PC-9 (cell line): ENCODE results near the gene FOXJ3. TPM values are rescaled to one million over a fixed set of nuclear protein-coding genes. Genes with fewer than 3 reads are reported as not detected.

Experiments
- BruUV-seq: library from RNA; stranded (reverse); fragments of 400-500 nt; replicated peaks from 2 replicates; lab custom pipeline; 2021; lab: Mats Ljungman, UMichigan
- CTCF ChIA-PET: fragments of 300-600 bp; sonication (Branson Sonifier 250); formaldehyde crosslinking; loops from one replicate; lab custom pipeline; 2022; ENCODE audit warnings: antibody characterized with exemption; lab: Charles Lee
- POLR2A ChIA-PET: fragments of 300-600 bp; sonication (Branson Sonifier 250); formaldehyde crosslinking; loops from one replicate; lab custom pipeline; 2022; ENCODE audit warnings: antibody characterized with exemption; ENCODE audit not compliant: unreplicated experiment; lab: Charles Lee
- DNase-seq, 2 experiments: peaks; one replicate each; pipeline versions ENCODE4 v3.0.0 to v3.0.0-alpha.2; 2015 to 2022; ENCODE audit warnings: mixed read lengths in 1 of 2
- H2AFZ ChIP-seq: fragments of 200-600 bp; sonication (generic); 2 replicates; pipeline ENCODE4 v1.8.1; 2017; ENCODE audit warnings: antibody characterized with exemption
- H3F3A ChIP-seq: fragments of 200-600 bp; sonication (generic); 2 replicates; pipeline ENCODE4 v1.8.1; 2017; ENCODE audit warnings: antibody characterized with exemption, mild to moderate bottlenecking, low read depth; ENCODE audit not compliant: insufficient read depth
- H3K27ac ChIP-seq: fragments of 200-600 bp; sonication (generic); 2 replicates; pipeline ENCODE4 v1.6.1; 2016; ENCODE audit warnings: mixed run types
- H3K27me3 ChIP-seq: fragments of 200-600 bp; sonication (generic); 2 replicates; pipeline ENCODE4 v1.6.1; 2016; ENCODE audit warnings: low read depth, mixed run types; ENCODE audit not compliant: insufficient read depth
- H3K36me3 ChIP-seq: fragments of 200-600 bp; sonication (generic); 2 replicates; pipeline ENCODE4 v1.6.1; 2016; ENCODE audit warnings: low read depth, mixed run types
- H3K4me1 ChIP-seq: fragments of 200-600 bp; sonication (generic); replicated peaks from 2 replicates; pipeline ENCODE4 v1.6.1; 2016; ENCODE audit warnings: mixed run types; ENCODE audit not compliant: insufficient read depth
- H3K4me2 ChIP-seq: fragments of 200-600 bp; sonication (generic); 2 replicates; pipeline ENCODE4 v1.6.1; 2017; ENCODE audit warnings: mixed run types
- H3K4me3 ChIP-seq: fragments of 200-600 bp; sonication (generic); 2 replicates; pipeline ENCODE4 v1.6.1; 2016; ENCODE audit warnings: mixed run types
- H3K79me2 ChIP-seq: fragments of 200-600 bp; sonication (generic); 2 replicates; pipeline ENCODE4 v1.6.1; 2017; ENCODE audit warnings: low read depth, mixed run types
- H3K9me2 ChIP-seq: fragments of 200-600 bp; sonication (generic); 2 replicates; pipeline ENCODE4 v1.8.1; 2017; ENCODE audit warnings: mild to moderate bottlenecking; ENCODE audit not compliant: insufficient read depth
- H3K9me3 ChIP-seq: fragments of 200-600 bp; sonication (generic); 2 replicates; pipeline ENCODE4 v1.8.1; 2016; ENCODE audit warnings: low read depth; ENCODE audit not compliant: insufficient read depth
- H4K20me1 ChIP-seq: fragments of 200-600 bp; sonication (generic); 2 replicates; pipeline ENCODE4 v1.8.1; 2017; ENCODE audit not compliant: insufficient read depth
- EZH2 ChIP-seq: fragments of 200-600 bp; sonication (generic); IDR thresholded peaks from 2 replicates; pipeline ENCODE4 v1.8.0; 2017; ENCODE audit warnings: antibody characterized with exemption, low read depth
- intact Hi-C: fragments of 100-400 bp; cut with micrococcal nuclease; formaldehyde crosslinking; loops from one replicate; pipeline ENCODE4 v1.10.0; 2022; ENCODE audit not compliant: unreplicated experiment
- total RNA-seq: library from RNA; stranded (reverse); gene quantifications from 2 replicates; pipeline ENCODE4 v1.2.3, GENCODE V29; 2021
- TF ChIP-seq, protein P1 (sequence below): fragments of 200-600 bp; sonication (generic); conservative IDR thresholded peaks from 2 replicates; pipeline ENCODE4 v1.6.1; 2017; ENCODE audit warnings: mixed run types, antibody characterized with exemption, mild to moderate bottlenecking, moderate library complexity

FOXJ3 gene
- total RNA-seq, 1 experiment from 2014 or later: 60.4 TPM

DNA sequence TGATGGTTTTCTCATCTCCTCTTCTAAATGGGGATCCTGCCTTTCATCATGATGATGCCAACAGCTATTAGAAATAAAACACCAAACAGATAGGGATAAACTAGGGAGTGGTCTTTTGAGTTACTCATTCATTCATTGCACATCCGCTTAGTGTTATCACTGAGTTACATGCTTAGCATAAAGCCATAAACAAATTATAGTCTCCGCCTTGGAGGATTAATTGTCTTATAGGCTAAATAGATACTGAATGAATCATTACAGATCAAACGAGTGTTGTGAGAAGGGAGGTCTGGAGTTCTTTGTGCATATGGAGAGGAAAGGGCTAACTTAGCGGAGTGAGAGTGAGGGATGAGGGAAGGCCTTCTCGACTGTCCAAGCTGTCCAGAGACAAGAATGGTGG, 201.6 kb downstream of the FOXJ3 start:
- no peak overlapping the region for H2AFZ ChIP-seq
- POLR2A ChIA-PET: no interaction called here

DNA sequence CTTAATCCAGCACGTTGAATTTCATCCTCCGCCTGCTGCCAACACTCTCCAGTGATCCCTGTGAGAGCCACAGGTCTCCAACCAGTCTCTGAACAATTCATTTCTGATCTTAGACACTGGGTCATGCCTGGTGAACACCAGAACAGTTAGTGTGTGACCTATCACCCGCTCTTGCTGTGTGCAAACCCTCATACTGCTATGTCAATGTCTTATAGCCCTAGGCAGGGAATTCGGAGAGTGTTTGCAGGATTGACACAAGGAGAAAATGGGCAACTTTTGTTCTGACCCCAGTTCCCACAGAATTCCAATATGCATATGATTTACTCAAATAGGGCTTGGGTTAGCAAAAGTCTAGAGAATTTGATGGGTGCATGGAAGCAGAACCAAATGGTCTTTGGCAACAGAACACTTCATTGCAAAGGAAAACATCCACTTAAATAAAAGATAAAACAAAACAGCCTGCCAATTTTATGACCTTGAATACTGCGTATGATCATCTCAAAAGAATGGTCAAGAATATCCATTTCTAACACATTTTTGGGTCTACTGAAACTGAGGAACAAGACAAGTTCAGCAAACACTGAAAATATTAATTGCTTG, 204.9 kb downstream of the FOXJ3 start:
- Histone ChIP-seq H3K4me2 (no peak overlapping the region), H3K36me3 (no peaks in the 10 kb centered on the region), H3K9me3 (no peaks in the 10 kb centered on the region), H2AFZ (no peak overlapping the region), H3K79me2 (no peaks in the 10 kb centered on the region), H4K20me1 (no peaks in the 10 kb centered on the region), H3K4me3 (no peak overlapping the region), H3F3A (no peaks in the 10 kb centered on the region), H3K4me1 (no peaks in the 10 kb centered on the region), H3K27ac (no peak overlapping the region), H3K27me3 (no peaks in the 10 kb centered on the region), H3K9me2 (no peaks in the 10 kb centered on the region)
- DNase-seq: no peak
- intact Hi-C loops: no loop called here
- no peak for TF ChIP-seq EZH2
- TF ChIP-seq, protein P1, sequence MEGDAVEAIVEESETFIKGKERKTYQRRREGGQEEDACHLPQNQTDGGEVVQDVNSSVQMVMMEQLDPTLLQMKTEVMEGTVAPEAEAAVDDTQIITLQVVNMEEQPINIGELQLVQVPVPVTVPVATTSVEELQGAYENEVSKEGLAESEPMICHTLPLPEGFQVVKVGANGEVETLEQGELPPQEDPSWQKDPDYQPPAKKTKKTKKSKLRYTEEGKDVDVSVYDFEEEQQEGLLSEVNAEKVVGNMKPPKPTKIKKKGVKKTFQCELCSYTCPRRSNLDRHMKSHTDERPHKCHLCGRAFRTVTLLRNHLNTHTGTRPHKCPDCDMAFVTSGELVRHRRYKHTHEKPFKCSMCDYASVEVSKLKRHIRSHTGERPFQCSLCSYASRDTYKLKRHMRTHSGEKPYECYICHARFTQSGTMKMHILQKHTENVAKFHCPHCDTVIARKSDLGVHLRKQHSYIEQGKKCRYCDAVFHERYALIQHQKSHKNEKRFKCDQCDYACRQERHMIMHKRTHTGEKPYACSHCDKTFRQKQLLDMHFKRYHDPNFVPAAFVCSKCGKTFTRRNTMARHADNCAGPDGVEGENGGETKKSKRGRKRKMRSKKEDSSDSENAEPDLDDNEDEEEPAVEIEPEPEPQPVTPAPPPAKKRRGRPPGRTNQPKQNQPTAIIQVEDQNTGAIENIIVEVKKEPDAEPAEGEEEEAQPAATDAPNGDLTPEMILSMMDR: no peak
- CTCF ChIA-PET: interaction anchor here (0.6 kb wide), 1 partner anchor 199 kb away, joined by 4 read pairs; no protein-coding TSS in a partner anchor
- POLR2A ChIA-PET: no interaction called here
- no TSS peak for BruUV-seq

More for the DNA sequence above, 201.6 kb downstream of the FOXJ3 start:
- DNase-seq: no peak
- no TSS peak for BruUV-seq
- H3K4me3 ChIP-seq: no peak overlapping the region
- H3K36me3 ChIP-seq: no peaks in the 10 kb centered on the region
- no peak overlapping the region for H3K4me2 ChIP-seq
- H3K27me3 ChIP-seq: no peaks in the 10 kb centered on the region
- H3K27ac ChIP-seq: no peak overlapping the region
- no peaks in the 10 kb centered on the region for H4K20me1 ChIP-seq
- intact Hi-C loops: no loop called here
- CTCF ChIA-PET: no interaction called here
- H3K9me2 ChIP-seq: no peaks in the 10 kb centered on the region
- H3K79me2 ChIP-seq: no peaks in the 10 kb centered on the region
- TF ChIP-seq, protein P1: no peak
- no peak for TF ChIP-seq EZH2
- H3F3A ChIP-seq: no peaks in the 10 kb centered on the region
- no peaks in the 10 kb centered on the region for H3K9me3 ChIP-seq
- H3K4me1 ChIP-seq: peaks cover 7% of the 10 kb centered on the region; the same call in 1 of the 2 replicates

DNA sequence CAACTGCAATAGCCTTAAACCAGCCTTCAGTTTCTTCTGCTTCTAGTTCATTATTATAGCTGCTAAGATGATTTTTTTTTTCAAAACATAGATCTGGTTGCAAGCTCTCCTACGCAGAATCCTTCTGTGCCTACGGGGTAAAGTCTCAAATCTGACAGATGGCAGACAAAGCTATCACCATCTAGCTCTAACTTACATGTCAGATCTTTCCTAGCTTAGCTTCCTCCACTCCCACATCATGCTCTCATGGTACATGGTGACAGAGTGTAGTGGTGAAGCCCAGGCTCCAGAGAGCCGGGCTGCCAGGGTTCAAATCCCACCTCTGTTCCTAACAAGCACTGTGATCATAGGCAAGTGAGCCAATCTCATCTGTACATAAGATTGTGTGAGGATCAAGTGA, 206.1 kb downstream of the FOXJ3 start:
- no peak for TF ChIP-seq EZH2
- TF ChIP-seq, protein P1: no peak
- DNase-seq: no peak
- Histone ChIP-seq H2AFZ (no peak overlapping the region), H3K79me2 (no peaks in the 10 kb centered on the region), H3K36me3 (no peaks in the 10 kb centered on the region), H3K27me3 (no peaks in the 10 kb centered on the region), H3K27ac (no peak overlapping the region), H3K4me3 (no peak overlapping the region), H4K20me1 (no peaks in the 10 kb centered on the region), H3K9me3 (no peaks in the 10 kb centered on the region), H3K4me2 (no peak overlapping the region), H3K4me1 (no peaks in the 10 kb centered on the region), H3F3A (no peaks in the 10 kb centered on the region), H3K9me2 (no peaks in the 10 kb centered on the region)
- intact Hi-C loops: no loop called here
- ChIA-PET CTCF (no interaction called here), POLR2A (no interaction called here)
- no TSS peak for BruUV-seq
